Measurements from ENCODE around the gene DDX24.

- TF ChIP-seq, protein P1, sequence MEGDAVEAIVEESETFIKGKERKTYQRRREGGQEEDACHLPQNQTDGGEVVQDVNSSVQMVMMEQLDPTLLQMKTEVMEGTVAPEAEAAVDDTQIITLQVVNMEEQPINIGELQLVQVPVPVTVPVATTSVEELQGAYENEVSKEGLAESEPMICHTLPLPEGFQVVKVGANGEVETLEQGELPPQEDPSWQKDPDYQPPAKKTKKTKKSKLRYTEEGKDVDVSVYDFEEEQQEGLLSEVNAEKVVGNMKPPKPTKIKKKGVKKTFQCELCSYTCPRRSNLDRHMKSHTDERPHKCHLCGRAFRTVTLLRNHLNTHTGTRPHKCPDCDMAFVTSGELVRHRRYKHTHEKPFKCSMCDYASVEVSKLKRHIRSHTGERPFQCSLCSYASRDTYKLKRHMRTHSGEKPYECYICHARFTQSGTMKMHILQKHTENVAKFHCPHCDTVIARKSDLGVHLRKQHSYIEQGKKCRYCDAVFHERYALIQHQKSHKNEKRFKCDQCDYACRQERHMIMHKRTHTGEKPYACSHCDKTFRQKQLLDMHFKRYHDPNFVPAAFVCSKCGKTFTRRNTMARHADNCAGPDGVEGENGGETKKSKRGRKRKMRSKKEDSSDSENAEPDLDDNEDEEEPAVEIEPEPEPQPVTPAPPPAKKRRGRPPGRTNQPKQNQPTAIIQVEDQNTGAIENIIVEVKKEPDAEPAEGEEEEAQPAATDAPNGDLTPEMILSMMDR (IDR thresholded peaks at IDR 0.05; ENCODE audit: low read depth, low read length): no peak
- TF ChIP-seq POLR2A (IDR thresholded peaks at IDR 0.05; ENCODE audit: extremely low read depth, insufficient read length): no peak
Measured at GRCh38 chr14:94037954-94038353, 43.0 kb downstream of the DDX24 start.
